Ovary (tissue), 10 donors: ENCODE results near the gene LAMA1. TPM values are rescaled to one million over a fixed set of nuclear protein-coding genes. Genes with fewer than 3 reads are reported as not detected.
A peak's percentile ranks its signal among the peaks of the same experiment; 100 is the strongest.

ENCODE experiments used
- DNase-seq, 5 donors: peaks; one replicate each; pipeline ENCODE4 v3.0.0-alpha.2; 2019 to 2020
- H3K27ac ChIP-seq, 2 donors: fragments of 200-600 bp; one replicate each; pipeline versions ENCODE4 v1.5.1 to v1.8.0; 2019 to 2022
- H3K27me3 ChIP-seq: fragments of 200-600 bp; one replicate; pipeline ENCODE4 v1.8.0; 2022
- H3K36me3 ChIP-seq: fragments of 200-600 bp; sonication (generic); one replicate; pipeline ENCODE4 v1.5.1; 2019
- H3K4me1 ChIP-seq: one replicate; pipeline ENCODE4 v1.8.1; 2013; ENCODE audit warnings: mild to moderate bottlenecking, moderate library complexity; ENCODE audit not compliant: insufficient read depth
- H3K4me3 ChIP-seq: fragments of 200-600 bp; sonication (generic); one replicate; pipeline ENCODE4 v1.5.1; 2017
- H3K9me3 ChIP-seq, 2 donors: fragments of 200-600 bp in 1 of 2; sonication (generic) in 1 of 2; one replicate each; pipeline versions ENCODE4 v1.5.1 to v1.8.1; 2013 to 2019; ENCODE audit warnings: mild to moderate bottlenecking in 1 of 2, moderate library complexity in 1 of 2
- EP300 ChIP-seq: sonication (generic); formaldehyde crosslinking; IDR thresholded peaks from one replicate; pipeline ENCODE4 v1.6.1; 2017; ENCODE audit warnings: antibody characterized with exemption
- POLR2A ChIP-seq: fragments of 450-650 bp; IDR thresholded peaks from one replicate; pipeline ENCODE4 v1.6.1; 2017; ENCODE audit warnings: antibody characterized with exemption, mild to moderate bottlenecking, moderate library complexity
- WGBS, 3 donors: extraction: QIAGEN DNeasy Blood & Tissue Kit in 1 of 3; methylation state at CpG; one replicate each; pipeline versions ENCODE4 v1.1.5 to v1.1.7; 2013 to 2017; 5-methylcytosine and 5-hydroxymethylcytosine counted together
- intact Hi-C, 4 donors: fragments of 100-400 bp; cut with DNase I; formaldehyde crosslinking; loops; one replicate each; pipeline versions ENCODE4 v1.11.0 to v1.15.1; 2022 to 2023
- long read RNA-seq, 3 donors: library from polyadenylated mRNA in 2 of 3; unstranded in 2 of 3; transcript quantifications; one replicate each; pipeline ENCODE4 v2.0.0 and lab custom pipeline, GENCODE V29; 2021 to 2026
- polyA plus RNA-seq, 2 donors: library from polyadenylated mRNA; stranded (reverse); fragments of 200-250 nt in 1 of 2; fragments of 350-450 nt in 1 of 2; fragmentation: Illumina TruSeq in 1 of 2; extraction: RNeasy Lipid Tissue Mini Kit (QIAGEN cat#74804) in 1 of 2; gene quantifications; one replicate each; pipeline ENCODE4 v1.2.3, GENCODE V29; 2013 to 2014
- total RNA-seq, 7 donors: library from RNA; depleted of rRNA in 2 of 7; stranded (reverse); fragments of >200 nt in 2 of 7; fragmentation: NEBNext Ultra II Directional in 3 of 7; extraction: Animal tissue kit (Norgen Biotek cat#: 25700) in 3 of 7; gene quantifications; one replicate each; pipeline versions ENCODE4 v1.1.0 to v1.2.4, GENCODE V29; 2016 to 2023
- TF ChIP-seq, protein P1 (sequence below), 3 donors: fragments of 450-650 bp in 2 of 3; fragments of 200-600 bp in 1 of 3; IDR thresholded peaks; one replicate each; pipeline versions ENCODE4 v1.5.1 to v1.8.0; 2016 to 2022; ENCODE audit warnings: antibody characterized with exemption in 3 of 3, mild to moderate bottlenecking in 1 of 3
- donor health status: DM: no; HTN: no; CAD: no; lungs with moderate emphysema.
- donor health status: DM: no; HTN: no; CAD: no.
- donor health status: Bipolar disorder and iron deficiency.
- donor health status: DM: yes; HTN: yes; CAD: no.
- donor health status: DM: no; HTN: no; CAD: no.
- donor health status: DM: yes; HTN: yes; CAD: no.

Gene LAMA1, protein sequence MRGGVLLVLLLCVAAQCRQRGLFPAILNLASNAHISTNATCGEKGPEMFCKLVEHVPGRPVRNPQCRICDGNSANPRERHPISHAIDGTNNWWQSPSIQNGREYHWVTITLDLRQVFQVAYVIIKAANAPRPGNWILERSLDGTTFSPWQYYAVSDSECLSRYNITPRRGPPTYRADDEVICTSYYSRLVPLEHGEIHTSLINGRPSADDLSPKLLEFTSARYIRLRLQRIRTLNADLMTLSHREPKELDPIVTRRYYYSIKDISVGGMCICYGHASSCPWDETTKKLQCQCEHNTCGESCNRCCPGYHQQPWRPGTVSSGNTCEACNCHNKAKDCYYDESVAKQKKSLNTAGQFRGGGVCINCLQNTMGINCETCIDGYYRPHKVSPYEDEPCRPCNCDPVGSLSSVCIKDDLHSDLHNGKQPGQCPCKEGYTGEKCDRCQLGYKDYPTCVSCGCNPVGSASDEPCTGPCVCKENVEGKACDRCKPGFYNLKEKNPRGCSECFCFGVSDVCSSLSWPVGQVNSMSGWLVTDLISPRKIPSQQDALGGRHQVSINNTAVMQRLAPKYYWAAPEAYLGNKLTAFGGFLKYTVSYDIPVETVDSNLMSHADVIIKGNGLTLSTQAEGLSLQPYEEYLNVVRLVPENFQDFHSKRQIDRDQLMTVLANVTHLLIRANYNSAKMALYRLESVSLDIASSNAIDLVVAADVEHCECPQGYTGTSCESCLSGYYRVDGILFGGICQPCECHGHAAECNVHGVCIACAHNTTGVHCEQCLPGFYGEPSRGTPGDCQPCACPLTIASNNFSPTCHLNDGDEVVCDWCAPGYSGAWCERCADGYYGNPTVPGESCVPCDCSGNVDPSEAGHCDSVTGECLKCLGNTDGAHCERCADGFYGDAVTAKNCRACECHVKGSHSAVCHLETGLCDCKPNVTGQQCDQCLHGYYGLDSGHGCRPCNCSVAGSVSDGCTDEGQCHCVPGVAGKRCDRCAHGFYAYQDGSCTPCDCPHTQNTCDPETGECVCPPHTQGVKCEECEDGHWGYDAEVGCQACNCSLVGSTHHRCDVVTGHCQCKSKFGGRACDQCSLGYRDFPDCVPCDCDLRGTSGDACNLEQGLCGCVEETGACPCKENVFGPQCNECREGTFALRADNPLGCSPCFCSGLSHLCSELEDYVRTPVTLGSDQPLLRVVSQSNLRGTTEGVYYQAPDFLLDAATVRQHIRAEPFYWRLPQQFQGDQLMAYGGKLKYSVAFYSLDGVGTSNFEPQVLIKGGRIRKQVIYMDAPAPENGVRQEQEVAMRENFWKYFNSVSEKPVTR (N-terminal part only)
- total RNA-seq (1 to 10 TPM; 1.1 to 5.4 (median 3.3) TPM), polyA plus RNA-seq (10 to 100 TPM in 1 of 2 donors, 1 to 10 TPM in 1; 3.8 to 10.8 TPM)
- long read RNA-seq, donor 1, partial matches to known transcripts = 2 of 2 reads
- long read RNA-seq, donor 1, other reads (novel, unspliced or antisense) = 0 of 2 reads
- long read RNA-seq, donor 2, partial matches to known transcripts = 0 of 2 reads
- long read RNA-seq, donor 2, other reads (novel, unspliced or antisense) = 0 of 2 reads
- long read RNA-seq, donor 3, partial matches to known transcripts = 2 of 5 reads
- long read RNA-seq, donor 3, other reads (novel, unspliced or antisense) = 3 of 5 reads

DNA sequence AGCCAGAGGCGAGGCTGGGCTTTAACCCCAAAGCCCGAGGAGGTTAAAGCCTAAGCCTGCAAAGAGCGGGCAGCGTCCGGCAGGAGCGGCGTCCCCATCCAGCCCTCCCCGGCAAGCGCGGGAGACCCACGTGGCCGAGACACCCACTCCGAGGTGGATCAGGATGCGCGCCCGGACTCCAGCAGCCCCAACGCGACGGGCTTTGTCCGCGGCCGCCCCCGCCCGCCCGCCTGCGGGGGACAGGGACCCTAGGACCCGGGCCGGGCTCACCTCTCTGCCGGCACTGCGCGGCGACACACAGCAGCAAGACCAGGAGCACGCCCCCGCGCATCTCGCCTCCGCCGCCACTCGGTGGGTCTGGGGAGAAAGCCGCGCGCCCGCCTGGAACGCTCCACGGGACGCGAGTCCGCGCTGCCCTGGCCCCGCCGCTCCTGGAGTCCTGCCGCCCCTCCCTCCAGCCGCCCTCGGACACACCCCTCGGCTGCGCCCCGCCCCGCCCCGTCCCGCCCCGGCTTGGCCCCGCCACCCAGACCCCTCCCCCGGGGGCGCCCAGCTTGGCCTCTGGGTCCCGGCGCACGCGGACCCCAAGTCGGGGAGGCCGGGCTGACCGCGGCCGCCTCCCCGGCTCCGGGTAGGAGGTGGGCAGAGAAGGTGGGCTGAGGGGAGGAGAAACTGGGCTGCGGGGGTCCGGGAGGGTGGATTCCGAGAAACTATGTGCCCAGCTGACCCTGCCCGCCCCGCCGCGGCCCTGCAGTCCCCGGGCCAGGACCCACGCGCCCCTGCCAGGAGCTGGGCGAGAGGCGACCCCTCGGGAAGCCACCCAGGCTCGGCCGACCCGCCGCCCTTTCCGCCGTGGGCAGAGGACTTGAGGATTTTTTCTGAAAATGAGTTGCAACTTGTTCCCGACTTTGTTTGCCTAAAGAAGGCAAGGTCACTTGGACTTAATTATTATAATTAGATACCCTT lies at the start of gene LAMA1:
Gene LAMA1 (minus strand): TSS at position 408 of the 966 bp plus-strand sequence. CDS start 77 bp downstream, at position 331.
- no peak within 1 kb of the TSS for H3K27ac ChIP-seq
- TF ChIP-seq EP300 (no peak), POLR2A (no peak)
- TF ChIP-seq, protein P1, sequence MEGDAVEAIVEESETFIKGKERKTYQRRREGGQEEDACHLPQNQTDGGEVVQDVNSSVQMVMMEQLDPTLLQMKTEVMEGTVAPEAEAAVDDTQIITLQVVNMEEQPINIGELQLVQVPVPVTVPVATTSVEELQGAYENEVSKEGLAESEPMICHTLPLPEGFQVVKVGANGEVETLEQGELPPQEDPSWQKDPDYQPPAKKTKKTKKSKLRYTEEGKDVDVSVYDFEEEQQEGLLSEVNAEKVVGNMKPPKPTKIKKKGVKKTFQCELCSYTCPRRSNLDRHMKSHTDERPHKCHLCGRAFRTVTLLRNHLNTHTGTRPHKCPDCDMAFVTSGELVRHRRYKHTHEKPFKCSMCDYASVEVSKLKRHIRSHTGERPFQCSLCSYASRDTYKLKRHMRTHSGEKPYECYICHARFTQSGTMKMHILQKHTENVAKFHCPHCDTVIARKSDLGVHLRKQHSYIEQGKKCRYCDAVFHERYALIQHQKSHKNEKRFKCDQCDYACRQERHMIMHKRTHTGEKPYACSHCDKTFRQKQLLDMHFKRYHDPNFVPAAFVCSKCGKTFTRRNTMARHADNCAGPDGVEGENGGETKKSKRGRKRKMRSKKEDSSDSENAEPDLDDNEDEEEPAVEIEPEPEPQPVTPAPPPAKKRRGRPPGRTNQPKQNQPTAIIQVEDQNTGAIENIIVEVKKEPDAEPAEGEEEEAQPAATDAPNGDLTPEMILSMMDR (IDR thresholded peaks at IDR 0.05) = no peak
- WGBS, 3 donors = 1 to 2% (median 1%) methylated on average over 63 to 95 of the region's 95 CpGs
- H3K4me3 ChIP-seq = peak within 1 kb of the TSS; percentile 24
- H3K4me1 ChIP-seq = peaks cover 2% of the 10 kb centered on the region
- intact Hi-C loops = loop anchor here in 1 of 4 donors (10.0 kb wide), 1 partner anchor 53 kb away; no protein-coding TSS in a partner anchor
- peak; percentile 22 to 57 (median 42) for DNase-seq
- H3K27me3 ChIP-seq = no peaks in the 10 kb centered on the region
- no peaks in the 10 kb centered on the region for H3K36me3 ChIP-seq
- no peaks in the 10 kb centered on the region for H3K9me3 ChIP-seq

DNA sequence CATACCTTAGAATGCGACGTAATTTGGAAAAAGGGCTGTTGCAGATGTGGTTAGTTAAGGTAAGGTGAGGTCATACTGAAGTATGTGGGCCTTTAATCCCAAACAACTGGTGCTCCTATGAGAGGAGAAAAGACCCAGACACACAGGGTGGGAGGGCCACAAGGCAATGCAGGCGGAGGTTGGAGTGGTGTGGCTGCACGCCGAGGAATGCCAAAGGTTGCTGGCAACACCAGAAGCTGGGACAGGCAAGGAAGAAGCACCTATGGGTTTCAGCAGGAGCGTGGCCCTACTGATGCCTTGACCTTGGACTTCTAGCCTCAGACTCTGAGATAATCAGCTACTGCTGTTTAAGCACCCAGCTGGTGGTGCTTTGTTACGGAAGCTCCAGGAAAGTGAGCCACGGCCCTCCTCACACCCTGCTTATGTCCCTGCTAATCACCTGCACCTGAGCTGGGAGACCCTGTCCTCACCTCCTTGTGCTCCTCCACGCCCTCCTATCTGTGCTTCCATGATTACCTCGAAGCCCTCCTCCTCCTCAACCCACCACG lies 48.3 kb upstream of the LAMA1 start:
- no peaks in the 10 kb centered on the region for H3K36me3 ChIP-seq
- no peak for DNase-seq
- H3K27me3 ChIP-seq = no peaks in the 10 kb centered on the region
- H3K4me1 ChIP-seq = no peaks in the 10 kb centered on the region
- no peaks in the 10 kb centered on the region for H3K9me3 ChIP-seq
- TF ChIP-seq EP300 = no peak
- TF ChIP-seq POLR2A = no peak
- TF ChIP-seq, protein P1 (IDR thresholded peaks at IDR 0.05) = no peak
- no peak overlapping the region for H3K4me3 ChIP-seq
- intact Hi-C loops = no loop called here
- WGBS, 3 donors = 85 to 94% (median 90%) methylated on average over 11 of the region's 11 CpGs
- no peak overlapping the region for H3K27ac ChIP-seq

DNA sequence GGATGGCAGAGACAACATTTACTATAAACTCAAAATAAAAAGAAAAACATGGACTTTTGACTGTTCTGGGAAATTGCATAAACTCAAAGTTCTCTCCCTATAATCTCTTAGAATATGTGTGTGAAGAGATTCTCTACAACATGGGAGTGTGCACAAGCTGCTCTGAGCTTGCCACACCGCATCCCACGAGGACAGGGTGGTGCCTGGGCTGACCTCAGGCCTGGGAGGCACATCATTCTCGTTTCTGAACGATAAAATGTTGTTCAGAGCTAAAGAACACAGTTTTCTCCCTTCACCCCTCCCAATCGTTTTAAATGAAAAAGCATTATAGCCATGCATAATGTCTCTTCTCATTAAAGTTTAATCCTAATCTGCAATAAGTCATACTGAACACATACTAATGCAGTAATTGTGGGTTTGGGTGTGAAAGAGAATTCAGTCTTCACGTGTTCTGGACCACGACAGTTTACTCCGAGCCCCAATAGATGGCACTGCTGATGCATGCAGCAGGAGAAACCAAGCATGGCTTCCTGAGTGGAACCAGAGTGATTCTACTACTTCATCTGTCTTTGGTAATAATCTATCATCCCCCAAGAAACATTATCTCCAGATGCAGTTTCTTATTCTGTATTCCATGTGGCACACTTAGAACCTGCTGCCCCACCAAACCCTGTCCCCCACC lies 46.9 kb upstream of the LAMA1 start:
- Histone ChIP-seq H3K4me3 (no peak overlapping the region), H3K9me3 (no peaks in the 10 kb centered on the region), H3K27ac (no peak overlapping the region), H3K27me3 (no peaks in the 10 kb centered on the region), H3K36me3 (no peaks in the 10 kb centered on the region), H3K4me1 (no peaks in the 10 kb centered on the region)
- no peak for TF ChIP-seq POLR2A
- TF ChIP-seq, protein P1 (IDR thresholded peaks at IDR 0.05) = no peak
- no peak for TF ChIP-seq EP300
- DNase-seq = no peak
- WGBS, 3 donors = 33 to 39% (median 39%) methylated on average over 8 of the region's 8 CpGs
- intact Hi-C loops = no loop called here
